ENCODE results near the gene NIF3L1.

The NIF3L1 gene

GRCh38 chr2:200944467-200945394, 55.6 kb downstream of the NIF3L1 start:
- DNase-seq (ENCODE audit: low read depth, low spot score): no peak
- H3K4me3 ChIP-seq (ENCODE audit: low read length): no peak overlapping the region

- no peak overlapping the region for H3K4me3 ChIP-seq (ENCODE audit: low read length)
Measured at GRCh38 chr2:200945395-200945729, 56.2 kb downstream of the NIF3L1 start.

GRCh38 chr2:200950378-200950777, 61.2 kb downstream of the NIF3L1 start:
- no peak for DNase-seq (ENCODE audit: low read depth, low spot score)
- H3K4me3 ChIP-seq (ENCODE audit: low read length): no peak overlapping the region

More at GRCh38 chr2:200945395-200945729, 56.2 kb downstream of the NIF3L1 start:
- DNase-seq (ENCODE audit: low read depth, low spot score): no peak

All from Jurkat, Clone E6-1 (cell line).